ENCODE results near the gene SPIB.

DNA sequence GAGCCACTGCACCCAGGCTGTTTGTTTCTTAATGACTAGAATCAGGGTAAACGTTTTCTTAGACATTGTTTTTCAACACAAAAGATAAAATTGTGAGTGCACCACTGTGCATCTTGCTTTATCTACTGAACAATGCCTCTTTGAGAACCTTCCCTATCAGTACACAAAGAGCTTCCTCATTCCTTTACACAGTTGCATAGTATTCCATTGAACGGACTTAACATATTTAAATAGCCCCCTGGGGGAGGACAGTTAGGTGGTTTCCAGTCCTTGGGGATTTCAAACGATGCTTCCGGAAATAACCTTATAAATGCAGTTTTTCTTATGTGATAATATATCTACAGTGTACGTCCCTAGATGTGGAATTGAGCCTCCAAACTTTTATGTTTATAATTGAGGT, 26.0 kb upstream of the SPIB start:
- TF ChIP-seq, protein P1, sequence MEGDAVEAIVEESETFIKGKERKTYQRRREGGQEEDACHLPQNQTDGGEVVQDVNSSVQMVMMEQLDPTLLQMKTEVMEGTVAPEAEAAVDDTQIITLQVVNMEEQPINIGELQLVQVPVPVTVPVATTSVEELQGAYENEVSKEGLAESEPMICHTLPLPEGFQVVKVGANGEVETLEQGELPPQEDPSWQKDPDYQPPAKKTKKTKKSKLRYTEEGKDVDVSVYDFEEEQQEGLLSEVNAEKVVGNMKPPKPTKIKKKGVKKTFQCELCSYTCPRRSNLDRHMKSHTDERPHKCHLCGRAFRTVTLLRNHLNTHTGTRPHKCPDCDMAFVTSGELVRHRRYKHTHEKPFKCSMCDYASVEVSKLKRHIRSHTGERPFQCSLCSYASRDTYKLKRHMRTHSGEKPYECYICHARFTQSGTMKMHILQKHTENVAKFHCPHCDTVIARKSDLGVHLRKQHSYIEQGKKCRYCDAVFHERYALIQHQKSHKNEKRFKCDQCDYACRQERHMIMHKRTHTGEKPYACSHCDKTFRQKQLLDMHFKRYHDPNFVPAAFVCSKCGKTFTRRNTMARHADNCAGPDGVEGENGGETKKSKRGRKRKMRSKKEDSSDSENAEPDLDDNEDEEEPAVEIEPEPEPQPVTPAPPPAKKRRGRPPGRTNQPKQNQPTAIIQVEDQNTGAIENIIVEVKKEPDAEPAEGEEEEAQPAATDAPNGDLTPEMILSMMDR (IDR thresholded peaks at IDR 0.05) = no peak
- TF ChIP-seq POLR2A (IDR thresholded peaks at IDR 0.05) = no peak
